Activated naive CD4-positive, alpha-beta T cell (primary cell): Measurements from ENCODE around the gene PCMT1.
"Not testable (repeated sequence)": the region's sequence is repeated elsewhere in the genome, so short reads cannot be mapped to it uniquely, and the experiment has no call there.

ENCODE experiments used
- DNase-seq, 4 experiments: peaks; one replicate each; lab custom pipeline; 2025; lab: John Stamatoyannopoulos, UW

PCMT1 gene

GRCh38 chr6:149820506-149820905, 71.0 kb downstream of the PCMT1 start:
- no peak for DNase-seq

- no peak for DNase-seq
These were observed 72.0 kb downstream of the PCMT1 start for GRCh38 chr6:149821492-149821891.

- no peak for DNase-seq
These were observed 73.5 kb downstream of the PCMT1 start for GRCh38 chr6:149823013-149823412.

GRCh38 chr6:149825292-149825691, 75.8 kb downstream of the PCMT1 start:
- no peak for DNase-seq

GRCh38 chr6:149830731-149831307, 81.3 kb downstream of the PCMT1 start:
- no peak for DNase-seq

GRCh38 chr6:149831308-149831820, 81.8 kb downstream of the PCMT1 start:
- DNase-seq, result no peak

- no peak for DNase-seq
These were observed 84.1 kb downstream of the PCMT1 start for GRCh38 chr6:149833651-149834050.

- peak; percentile 21 to 58 (median 36) for DNase-seq
These were observed 85.3 kb downstream of the PCMT1 start for GRCh38 chr6:149834513-149835481.

- DNase-seq, result peak in 1 of 4 experiments; percentile 22
These were observed 91.0 kb downstream of the PCMT1 start for GRCh38 chr6:149840345-149841075.

- no peak for DNase-seq
These were observed 92.8 kb downstream of the PCMT1 start for GRCh38 chr6:149842331-149842730.

GRCh38 chr6:149843051-149843633, 93.6 kb downstream of the PCMT1 start:
- no peak for DNase-seq

- DNase-seq, result not testable (repeated sequence)
These were observed 94.5 kb downstream of the PCMT1 start for GRCh38 chr6:149844036-149844435.

- no peak for DNase-seq
These were observed 94.9 kb downstream of the PCMT1 start for GRCh38 chr6:149844480-149844879.

- no peak for DNase-seq
These were observed 96.0 kb downstream of the PCMT1 start for GRCh38 chr6:149845549-149845948.

GRCh38 chr6:149846321-149846720, 96.8 kb downstream of the PCMT1 start:
- no peak for DNase-seq

- no peak for DNase-seq
These were observed 98.4 kb downstream of the PCMT1 start for GRCh38 chr6:149847939-149848267.

GRCh38 chr6:149848343-149848742, 98.8 kb downstream of the PCMT1 start:
- not testable (repeated sequence) for DNase-seq

- DNase-seq, result no peak
These were observed 102.0 kb downstream of the PCMT1 start for GRCh38 chr6:149851461-149852110.

- DNase-seq, result no peak
These were observed 102.6 kb downstream of the PCMT1 start for GRCh38 chr6:149852180-149852579.

- DNase-seq, result no peak
These were observed 103.3 kb downstream of the PCMT1 start for GRCh38 chr6:149852881-149853280.

GRCh38 chr6:149854017-149854416, 104.5 kb downstream of the PCMT1 start:
- DNase-seq, result not testable (repeated sequence)

GRCh38 chr6:149854532-149854931, 105.0 kb downstream of the PCMT1 start:
- no peak for DNase-seq
